H1 (cell line): ENCODE data around the gene ARHGAP22. TPM values are rescaled to one million over a fixed set of nuclear protein-coding genes. Genes with fewer than 3 reads are reported as not detected.

Experiments used
- CTCF ChIA-PET: fragments of 300-600 bp; sonication (Branson Sonifier 250); formaldehyde crosslinking; loops from one replicate; lab custom pipeline; 2021; ENCODE audit not compliant: partially characterized antibody; lab: Charles Lee
- POLR2A ChIA-PET: fragments of 300-600 bp; sonication (Branson Sonifier 250); formaldehyde crosslinking; loops from one replicate; lab custom pipeline; 2021; ENCODE audit warnings: inconsistent platforms; ENCODE audit not compliant: partially characterized antibody; lab: Charles Lee
- DNase-seq, 2 experiments: peaks; one replicate each; pipeline versions ENCODE4 v3.0.0 to v3.0.0-alpha.2; 2010 to 2022; ENCODE audit warnings: low spot score in 2 of 2, low read depth in 1 of 2, mixed read lengths in 1 of 2
- FAIRE-seq: peaks from 2 replicates; lab custom pipeline; 2011; peaks lifted over from hg19 to GRCh38; lab: Jason Lieb, UNC
- H2AFZ ChIP-seq: 2 replicates; pipeline ENCODE4 v1.8.1; 2012; ENCODE audit warnings: low read length, inconsistent platforms
- H2AK5ac ChIP-seq: 2 replicates; pipeline ENCODE4 v1.6.1; 2013; ENCODE audit warnings: low read depth, low read length
- H2BK120ac ChIP-seq: replicated peaks from 2 replicates; pipeline ENCODE3; 2013; ENCODE audit warnings: low read depth, low read length, inconsistent platforms
- H2BK12ac ChIP-seq: 2 replicates; pipeline ENCODE4 v1.6.1; 2013; ENCODE audit warnings: low read depth, low read length
- H2BK15ac ChIP-seq: 2 replicates; pipeline ENCODE4 v1.6.1; 2013; ENCODE audit warnings: low read length
- H2BK20ac ChIP-seq: 2 replicates; pipeline ENCODE4 v1.6.1; 2013; ENCODE audit warnings: low read length
- H2BK5ac ChIP-seq: 2 replicates; pipeline ENCODE4 v1.6.1; 2013; ENCODE audit warnings: low read depth, low read length
- H3K14ac ChIP-seq: 2 replicates; pipeline ENCODE4 v1.6.1; 2013; ENCODE audit warnings: inconsistent platforms; ENCODE audit not compliant: insufficient read length
- H3K18ac ChIP-seq: 2 replicates; pipeline ENCODE4 v1.6.1; 2013; ENCODE audit warnings: low read length; ENCODE audit errors: extremely low read depth
- H3K23ac ChIP-seq: 2 replicates; pipeline ENCODE4 v1.6.1; 2013; ENCODE audit warnings: inconsistent platforms; ENCODE audit not compliant: insufficient read length
- H3K23me2 ChIP-seq: 2 replicates; pipeline ENCODE4 v1.6.1; 2013; ENCODE audit warnings: low read depth, low read length
- H3K27ac ChIP-seq: 2 replicates; pipeline ENCODE4 v1.6.1; 2011; ENCODE audit warnings: low read depth, low read length, inconsistent platforms
- H3K27me3 ChIP-seq, 4 experiments: replicated peaks in 1 of 4; 1 replicate in 1 of 4; 2 replicates in 3 of 4; pipeline versions ENCODE4 v1.6.1 to v1.8.1; 2011 to 2013; ENCODE audit warnings: low read length in 3 of 4, mild to moderate bottlenecking in 3 of 4, inconsistent platforms in 2 of 4, mixed read lengths in 2 of 4, moderate library complexity in 1 of 4; ENCODE audit not compliant: control insufficient read depth in 3 of 4, insufficient read depth in 3 of 4; ENCODE audit errors: extremely low read depth in 1 of 4
- H3K36me3 ChIP-seq, 4 experiments: 2 replicates each; pipeline versions ENCODE4 v1.6.1 to v1.8.1; 2011 to 2013; ENCODE audit warnings: mild to moderate bottlenecking in 4 of 4, low read length in 3 of 4, moderate library complexity in 2 of 4, control low read depth in 1 of 4, inconsistent platforms in 1 of 4; ENCODE audit not compliant: insufficient read depth in 4 of 4, control insufficient read depth in 2 of 4
- H3K4ac ChIP-seq: replicated peaks from 2 replicates; pipeline ENCODE3; 2013; ENCODE audit warnings: low read length, low read depth, mixed read lengths, inconsistent platforms; ENCODE audit not compliant: insufficient read length
- H3K4me1 ChIP-seq, 4 experiments: replicated peaks in 1 of 4; 1 replicate in 1 of 4; 2 replicates in 3 of 4; pipeline versions ENCODE4 v1.6.1 to v1.8.1; 2011 to 2013; ENCODE audit warnings: low read length in 3 of 4, inconsistent platforms in 2 of 4, mixed read lengths in 1 of 4; ENCODE audit not compliant: insufficient read depth in 4 of 4, control insufficient read depth in 3 of 4
- H3K4me2 ChIP-seq, 2 experiments: 2 replicates each; pipeline versions ENCODE4 v1.6.1 to v1.8.1; 2011 to 2013; ENCODE audit warnings: low read depth in 2 of 2, low read length in 2 of 2, control low read depth in 1 of 2, inconsistent platforms in 1 of 2, mild to moderate bottlenecking in 1 of 2; ENCODE audit not compliant: insufficient read depth in 1 of 2
- H3K4me3 ChIP-seq, 4 experiments: fragments of 200-600, 300-600 bp in 1 of 4; sonication (generic), shearing (Covaris generic), sonication (Bioruptor Twin) in 1 of 4; 2 replicates each; pipeline versions ENCODE4 v1.5.1 to v1.8.1; 2011 to 2016; ENCODE audit warnings: low read length in 4 of 4, low read depth in 3 of 4, control low read depth in 2 of 4, inconsistent platforms in 2 of 4, mild to moderate bottlenecking in 2 of 4, mixed read lengths in 1 of 4, moderate library complexity in 1 of 4; ENCODE audit not compliant: insufficient read depth in 2 of 4; ENCODE audit errors: extremely low read depth in 1 of 4
- H3K56ac ChIP-seq: replicated peaks from 2 replicates; pipeline ENCODE3; 2013; ENCODE audit warnings: low read depth, mild to moderate bottlenecking, mixed read lengths, low read length, inconsistent platforms; ENCODE audit not compliant: insufficient read length
- H3K79me1 ChIP-seq: 2 replicates; pipeline ENCODE4 v1.6.1; 2013; ENCODE audit warnings: low read depth, low read length, control low read depth
- H3K79me2 ChIP-seq, 2 experiments: 2 replicates each; pipeline versions ENCODE4 v1.6.1 to v1.8.1; 2012 to 2013; ENCODE audit warnings: low read length in 2 of 2, mild to moderate bottlenecking in 2 of 2, inconsistent platforms in 1 of 2; ENCODE audit not compliant: insufficient read depth in 2 of 2, control insufficient read depth in 1 of 2
- H3K9ac ChIP-seq, 4 experiments: replicated peaks in 1 of 4; 1 replicate in 1 of 4; 2 replicates in 3 of 4; pipeline versions ENCODE4 v1.6.1 to v1.8.1; 2011 to 2013; ENCODE audit warnings: low read depth in 3 of 4, low read length in 3 of 4, control low read depth in 2 of 4, mild to moderate bottlenecking in 2 of 4, moderate library complexity in 2 of 4, inconsistent platforms in 1 of 4; ENCODE audit errors: extremely low read depth in 1 of 4
- H3K9me3 ChIP-seq, 2 experiments: 2 replicates each; pipeline versions ENCODE4 v1.6.1 to v1.8.1; 2012 to 2013; ENCODE audit warnings: mild to moderate bottlenecking in 2 of 2, moderate library complexity in 2 of 2, control low read depth in 1 of 2, inconsistent platforms in 1 of 2, low read depth in 1 of 2, low read length in 1 of 2, mixed read lengths in 1 of 2; ENCODE audit not compliant: insufficient read depth in 2 of 2
- H4K20me1 ChIP-seq, 2 experiments: replicated peaks in 1 of 2; 2 replicates each; pipeline versions ENCODE3 to v1.8.1; 2011 to 2013; ENCODE audit warnings: inconsistent platforms in 2 of 2, low read length in 2 of 2, mild to moderate bottlenecking in 1 of 2; ENCODE audit not compliant: insufficient read depth in 2 of 2, control insufficient read depth in 1 of 2
- H4K5ac ChIP-seq: 2 replicates; pipeline ENCODE4 v1.6.1; 2013; ENCODE audit warnings: low read length, low read depth, mixed read lengths, inconsistent platforms; ENCODE audit not compliant: insufficient read length
- H4K8ac ChIP-seq: 2 replicates; pipeline ENCODE4 v1.8.0; 2013; ENCODE audit warnings: mild to moderate bottlenecking, moderate library complexity, low read length, inconsistent platforms; ENCODE audit not compliant: insufficient read depth; ENCODE audit errors: extremely low read depth
- H4K91ac ChIP-seq: replicated peaks from 2 replicates; pipeline ENCODE3; 2013; ENCODE audit warnings: low read length, mixed read lengths, inconsistent platforms; ENCODE audit not compliant: insufficient read length
- ASH2L ChIP-seq: fragments of 200-600, 300-600 bp; sonication (generic); IDR thresholded peaks from one replicate; pipeline ENCODE4 v1.7.1; 2017; ENCODE audit warnings: low read length
- BCL11A ChIP-seq, 2 experiments: IDR thresholded peaks; one replicate each; pipeline ENCODE4 v1.6.1; 2011; ENCODE audit warnings: low read depth in 2 of 2, low read length in 2 of 2, mild to moderate bottlenecking in 2 of 2
- BRCA1 ChIP-seq: IDR thresholded peaks from 2 replicates; pipeline ENCODE4 v1.6.1; 2012; ENCODE audit warnings: low read depth, low read length, improper control_type of control experiment
- CTBP2 ChIP-seq: IDR thresholded peaks from 2 replicates; pipeline ENCODE4 v1.7.0; 2011; ENCODE audit warnings: borderline replicate concordance, mild to moderate bottlenecking, moderate library complexity, mixed read lengths, low read length; ENCODE audit not compliant: insufficient read depth, insufficient read length
- POU5F1 ChIP-seq: IDR thresholded peaks from 2 replicates; pipeline ENCODE4 v1.6.1; 2011; ENCODE audit warnings: low read depth, mild to moderate bottlenecking, low read length, moderate library complexity
- TAF7 ChIP-seq: optimal IDR thresholded peaks from 2 replicates; pipeline ENCODE3; 2011; ENCODE audit warnings: low read depth, mild to moderate bottlenecking, inconsistent platforms, low read length, moderate library complexity, borderline replicate concordance
- TCF12 ChIP-seq: IDR thresholded peaks from 2 replicates; pipeline ENCODE4 v1.6.1; 2011; ENCODE audit warnings: low read depth, mild to moderate bottlenecking, low read length
- YY1 ChIP-seq: IDR thresholded peaks from 2 replicates; pipeline ENCODE4 v1.6.1; 2011; ENCODE audit warnings: low read depth, mild to moderate bottlenecking, low read length
- WGBS, 2 experiments: shearing (Covaris generic) in 1 of 2; methylation state at CpG; one replicate each; pipeline versions ENCODE4 v1.1.6 to v1.1.7; 2013 to 2015; ENCODE audit warnings: low lambda C conversion rate in 2 of 2, mixed read lengths in 2 of 2, inconsistent platforms in 1 of 2, low coverage in 1 of 2, missing lambda C conversion rate in 1 of 2; ENCODE audit not compliant: insufficient replicate concordance in 2 of 2, insufficient coverage in 1 of 2, insufficient read length in 1 of 2; ENCODE audit errors: extremely low coverage in 1 of 2, missing lambda C conversion rate in 1 of 2; 5-methylcytosine and 5-hydroxymethylcytosine counted together
- polyA plus RNA-seq, 7 experiments: library from polyadenylated mRNA; depleted of rRNA in 3 of 7; stranded (reverse) in 5 of 7; unstranded in 2 of 7; fragments of >200 nt in 5 of 7; fragments of 200-250 nt in 2 of 7; gene quantifications; 1 replicate in 5 of 7; 2 replicates in 1 of 7; 4 replicates in 1 of 7; pipeline versions ENCODE4 v1.2.1 to v1.2.3, GENCODE V29; 2011 to 2013; ENCODE audit warnings: missing spikeins in 2 of 7, mixed read lengths in 2 of 7
- total RNA-seq: library from RNA; stranded (reverse); fragmentation: NEBNext Ultra II Directional; extraction: Animal tissue kit (Norgen Biotek cat#: 25700); gene quantifications from 2 replicates; pipeline ENCODE4 v1.2.1, GENCODE V29; 2021
- TF ChIP-seq, protein P1 (sequence below): IDR thresholded peaks from 2 replicates; pipeline ENCODE4 v1.6.1; 2012; ENCODE audit warnings: inconsistent platforms
- TF ChIP-seq, protein P2 (sequence below): IDR thresholded peaks from 2 replicates; pipeline ENCODE4 v1.6.1; 2012; ENCODE audit warnings: inconsistent platforms
- TF ChIP-seq, protein P3 (sequence below), 3 experiments: IDR thresholded peaks; 1 replicate in 2 of 3; 2 replicates in 1 of 3; pipeline versions ENCODE4 v1.5.1 to v1.6.1; 2011; ENCODE audit warnings: low read length in 3 of 3, mild to moderate bottlenecking in 3 of 3, inconsistent platforms in 2 of 3, low read depth in 1 of 3, moderate library complexity in 1 of 3; ENCODE audit not compliant: insufficient read depth in 1 of 3; ENCODE audit errors: control extremely low read depth in 1 of 3

ARHGAP22 gene
- total and polyA plus RNA-seq, 2 of the 8 experiments (the other 6 are each of a cell fraction or from before 2014, with no cell fraction given) = 3.6 to 11.2 TPM

- Histone ChIP-seq H3K4me1 (peaks cover 0 to 4% (median 2%) of the 10 kb centered on the region in 4 experiments; a peak in 3 of 7 replicates), H2BK120ac (no peak overlapping the region), H3K4ac (no peak overlapping the region), H3K14ac (no peak overlapping the region), H3K36me3 (no peaks in the 10 kb centered on the region), H2AK5ac (no peak overlapping the region), H3K9me3 (no peaks in the 10 kb centered on the region), H4K8ac (no peak overlapping the region), H3K4me3 (no peak overlapping the region), H3K56ac (no peak overlapping the region), H3K4me2 (no peak overlapping the region), H3K79me2 (no peaks in the 10 kb centered on the region), H3K9ac (no peak overlapping the region), H2BK5ac (no peak overlapping the region), H3K18ac (no peak overlapping the region), H4K5ac (no peak overlapping the region), H2BK15ac (no peak overlapping the region), H3K23me2 (no peaks in the 10 kb centered on the region), H3K27ac (no peak overlapping the region), H2AFZ (no peak overlapping the region), H2BK20ac (no peak overlapping the region), H2BK12ac (no peak overlapping the region), H3K27me3 (no peaks in the 10 kb centered on the region), H3K23ac (no peak overlapping the region), H4K91ac (no peak overlapping the region), H3K79me1 (peaks cover 5% of the 10 kb centered on the region; the same call in 1 of the 2 replicates), H4K20me1 (peaks cover 0 to 3% of the 10 kb centered on the region in 2 experiments)
- DNase-seq (no peak), FAIRE-seq (no peak)
- ChIA-PET POLR2A (no interaction called here), CTCF (interaction anchor here (1.1 to 11.5 kb wide), 7 partner anchors 11 to 155 kb away, joined by 4 to 141 read pairs (median 6); no protein-coding TSS in a partner anchor)
- 83% methylated on average over 2 of the region's 2 CpGs; no CpG with 5 or more reads in 1 of the 2 experiments for WGBS, 2 experiments
- TF ChIP-seq, protein P1, sequence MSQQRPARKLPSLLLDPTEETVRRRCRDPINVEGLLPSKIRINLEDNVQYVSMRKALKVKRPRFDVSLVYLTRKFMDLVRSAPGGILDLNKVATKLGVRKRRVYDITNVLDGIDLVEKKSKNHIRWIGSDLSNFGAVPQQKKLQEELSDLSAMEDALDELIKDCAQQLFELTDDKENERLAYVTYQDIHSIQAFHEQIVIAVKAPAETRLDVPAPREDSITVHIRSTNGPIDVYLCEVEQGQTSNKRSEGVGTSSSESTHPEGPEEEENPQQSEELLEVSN = no peak
- TF ChIP-seq ASH2L = no peak
- TF ChIP-seq TCF12 = no peak
- TF ChIP-seq TAF7 = no peak
- TF ChIP-seq BRCA1 = no peak
- no peak for TF ChIP-seq YY1
- no peak for TF ChIP-seq CTBP2
- no peak for TF ChIP-seq BCL11A (IDR thresholded peaks at IDR 0.05; ENCODE audit: low read depth in 2 of 2, low read length in 2 of 2)
- TF ChIP-seq, protein P2, sequence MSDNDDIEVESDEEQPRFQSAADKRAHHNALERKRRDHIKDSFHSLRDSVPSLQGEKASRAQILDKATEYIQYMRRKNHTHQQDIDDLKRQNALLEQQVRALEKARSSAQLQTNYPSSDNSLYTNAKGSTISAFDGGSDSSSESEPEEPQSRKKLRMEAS = no peak
- TF ChIP-seq, protein P3, sequence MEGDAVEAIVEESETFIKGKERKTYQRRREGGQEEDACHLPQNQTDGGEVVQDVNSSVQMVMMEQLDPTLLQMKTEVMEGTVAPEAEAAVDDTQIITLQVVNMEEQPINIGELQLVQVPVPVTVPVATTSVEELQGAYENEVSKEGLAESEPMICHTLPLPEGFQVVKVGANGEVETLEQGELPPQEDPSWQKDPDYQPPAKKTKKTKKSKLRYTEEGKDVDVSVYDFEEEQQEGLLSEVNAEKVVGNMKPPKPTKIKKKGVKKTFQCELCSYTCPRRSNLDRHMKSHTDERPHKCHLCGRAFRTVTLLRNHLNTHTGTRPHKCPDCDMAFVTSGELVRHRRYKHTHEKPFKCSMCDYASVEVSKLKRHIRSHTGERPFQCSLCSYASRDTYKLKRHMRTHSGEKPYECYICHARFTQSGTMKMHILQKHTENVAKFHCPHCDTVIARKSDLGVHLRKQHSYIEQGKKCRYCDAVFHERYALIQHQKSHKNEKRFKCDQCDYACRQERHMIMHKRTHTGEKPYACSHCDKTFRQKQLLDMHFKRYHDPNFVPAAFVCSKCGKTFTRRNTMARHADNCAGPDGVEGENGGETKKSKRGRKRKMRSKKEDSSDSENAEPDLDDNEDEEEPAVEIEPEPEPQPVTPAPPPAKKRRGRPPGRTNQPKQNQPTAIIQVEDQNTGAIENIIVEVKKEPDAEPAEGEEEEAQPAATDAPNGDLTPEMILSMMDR (IDR thresholded peaks at IDR 0.05; ENCODE audit: control extremely low read depth in 1 of 3, insufficient read depth in 1 of 3, low read depth in 1 of 3, low read length in 3 of 3) = no peak
- no peak for TF ChIP-seq POU5F1
These were observed 103.6 kb downstream of the ARHGAP22 start for GRCh38 chr10:48501226-48501625.
